Measurements from ENCODE around the gene SH3GLB1. TPM values are rescaled to one million over a fixed set of nuclear protein-coding genes. Genes with fewer than 3 reads are reported as not detected.

SH3GLB1 gene
- total and polyA plus RNA-seq, 10 of the 15 experiments (the other 5 are each of a cell fraction or from before 2014, with no cell fraction given), result 18.0 to 59.0 (median 36.5) TPM

Other genes with a start within 250 kb of the SH3GLB1 start
- not detected in 2 replicates for gene CLCA1, start 235.6 kb upstream of the SH3GLB1 start, total RNA-seq (2014; rRNA removed)
- gene CLCA1, start 235.6 kb upstream of the SH3GLB1 start, total RNA-seq (2014; rRNA removed; fragmentation: Illumina TruSeq; extraction: Trizol), result not detected in 2 replicates
- gene CLCA1, start 235.6 kb upstream of the SH3GLB1 start, total RNA-seq (2021), result 0.13 and 0.27 TPM in 2 replicates
- gene CLCA1, start 235.6 kb upstream of the SH3GLB1 start, polyA plus RNA-seq (2011; rRNA removed), result not detected in 2 replicates
- not detected in 2 replicates for gene CLCA1, start 235.6 kb upstream of the SH3GLB1 start, polyA plus RNA-seq (2014; fragmentation: Illumina TruSeq; extraction: Trizol)
- gene CLCA1, start 235.6 kb upstream of the SH3GLB1 start, polyA plus RNA-seq (2014; fragmentation: Nextera tagmentation; extraction: Ambion mirVana), result not detected
- not detected in 2 replicates for gene CLCA1, start 235.6 kb upstream of the SH3GLB1 start, polyA plus RNA-seq (2014; rRNA removed)
- gene CLCA1, start 235.6 kb upstream of the SH3GLB1 start, polyA plus RNA-seq (2016; fragmentation: Nextera tagmentation; extraction: Ambion mirVana), result not detected
- not detected in 2 replicates for gene CLCA4, start 157.5 kb upstream of the SH3GLB1 start, total RNA-seq (2014; rRNA removed)
- gene CLCA4, start 157.5 kb upstream of the SH3GLB1 start, total RNA-seq (2014; rRNA removed; fragmentation: Illumina TruSeq; extraction: Trizol), result not detected in 2 replicates
- 0.05 TPM in 1 of 2 replicates, not detected in the other for gene CLCA4, start 157.5 kb upstream of the SH3GLB1 start, total RNA-seq (2021)
- not detected in 2 replicates for gene CLCA4, start 157.5 kb upstream of the SH3GLB1 start, polyA plus RNA-seq (2011; rRNA removed)
- gene CLCA4, start 157.5 kb upstream of the SH3GLB1 start, polyA plus RNA-seq (2014; fragmentation: Illumina TruSeq; extraction: Trizol), result 0.01 TPM in 1 of 2 replicates, not detected in the other
- not detected for gene CLCA4, start 157.5 kb upstream of the SH3GLB1 start, polyA plus RNA-seq (2014; fragmentation: Nextera tagmentation; extraction: Ambion mirVana)
- gene CLCA4, start 157.5 kb upstream of the SH3GLB1 start, polyA plus RNA-seq (2014; rRNA removed), result 0.08 TPM in 1 of 2 replicates, not detected in the other
- not detected for gene CLCA4, start 157.5 kb upstream of the SH3GLB1 start, polyA plus RNA-seq (2016; fragmentation: Nextera tagmentation; extraction: Ambion mirVana)
- gene SELENOF, start 209.6 kb downstream of the SH3GLB1 start, total RNA-seq (2014; rRNA removed), result 98.7 and 122 TPM in 2 replicates
- gene SELENOF, start 209.6 kb downstream of the SH3GLB1 start, total RNA-seq (2014; rRNA removed; fragmentation: Illumina TruSeq; extraction: Trizol), result 109 TPM in 2 replicates
- gene SELENOF, start 209.6 kb downstream of the SH3GLB1 start, total RNA-seq (2021), result 130 and 131 TPM in 2 replicates
- gene SELENOF, start 209.6 kb downstream of the SH3GLB1 start, polyA plus RNA-seq (2011; rRNA removed), result 167 and 276 TPM in 2 replicates
- 208 and 273 TPM in 2 replicates for gene SELENOF, start 209.6 kb downstream of the SH3GLB1 start, polyA plus RNA-seq (2014; fragmentation: Illumina TruSeq; extraction: Trizol)
- 100 to 1,000 TPM; 226 to 254 TPM for gene SELENOF, start 209.6 kb downstream of the SH3GLB1 start, polyA plus RNA-seq (2014; fragmentation: Nextera tagmentation; extraction: Ambion mirVana)
- 98.5 and 114 TPM in 2 replicates for gene SELENOF, start 209.6 kb downstream of the SH3GLB1 start, polyA plus RNA-seq (2014; rRNA removed)
- 100 to 1,000 TPM; 177 to 179 TPM for gene SELENOF, start 209.6 kb downstream of the SH3GLB1 start, polyA plus RNA-seq (2016; fragmentation: Nextera tagmentation; extraction: Ambion mirVana)
- gene HS2ST1, start 210.1 kb downstream of the SH3GLB1 start, total RNA-seq (2014; rRNA removed), result 17.1 and 22.0 TPM in 2 replicates
- gene HS2ST1, start 210.1 kb downstream of the SH3GLB1 start, total RNA-seq (2014; rRNA removed; fragmentation: Illumina TruSeq; extraction: Trizol), result 20.1 and 21.8 TPM in 2 replicates
- 30.8 and 31.6 TPM in 2 replicates for gene HS2ST1, start 210.1 kb downstream of the SH3GLB1 start, total RNA-seq (2021)
- 20.4 and 32.1 TPM in 2 replicates for gene HS2ST1, start 210.1 kb downstream of the SH3GLB1 start, polyA plus RNA-seq (2011; rRNA removed)
- gene HS2ST1, start 210.1 kb downstream of the SH3GLB1 start, polyA plus RNA-seq (2014; fragmentation: Illumina TruSeq; extraction: Trizol), result 21.9 and 26.2 TPM in 2 replicates
- gene HS2ST1, start 210.1 kb downstream of the SH3GLB1 start, polyA plus RNA-seq (2014; fragmentation: Nextera tagmentation; extraction: Ambion mirVana), result 1 to 10 TPM; 5.4 to 7.3 TPM
- 15.2 TPM in 2 replicates for gene HS2ST1, start 210.1 kb downstream of the SH3GLB1 start, polyA plus RNA-seq (2014; rRNA removed)
- gene HS2ST1, start 210.1 kb downstream of the SH3GLB1 start, polyA plus RNA-seq (2016; fragmentation: Nextera tagmentation; extraction: Ambion mirVana), result 10 to 100 TPM; 15.2 to 21.4 TPM